ENCODE data around the gene FOXK2. TPM values are rescaled to one million over a fixed set of nuclear protein-coding genes. Genes with fewer than 3 reads are reported as not detected.

The FOXK2 gene
- total and polyA plus RNA-seq, 2 donors (not counting 3 experiments of a cell fraction or from before 2014, with no cell fraction given) = 33.4 to 79.3 TPM

GRCh38 chr17:82570277-82570676 is 50.7 kb downstream of the FOXK2 start:
- no TSS peak for BruUV-seq (replicated peaks)
- no peaks in the 10 kb centered on the region for H3K9me1 ChIP-seq (replicated peaks; ENCODE audit: control insufficient read depth, extremely low read depth, insufficient read depth, low read length)
- intact Hi-C loops (cut with micrococcal nuclease) = no loop called here
- TF ChIP-seq FOS (IDR thresholded peaks at IDR 0.05; ENCODE audit: borderline replicate concordance, insufficient read depth, low read length) = no peak
- no peak for TF ChIP-seq EZH2 (IDR thresholded peaks at IDR 0.05; ENCODE audit: borderline replicate concordance, low read depth, low read length, severe bottlenecking)
- no peak for TF ChIP-seq MAX (IDR thresholded peaks at IDR 0.05; ENCODE audit: insufficient read depth, insufficient read length)
- no peak for TF ChIP-seq JUN (IDR thresholded peaks at IDR 0.05; ENCODE audit: borderline replicate concordance, insufficient read depth, insufficient read length, low read depth)
- H3K9me3 ChIP-seq (replicated peaks; ENCODE audit: control insufficient read depth, insufficient read depth, low read length) = no peaks in the 10 kb centered on the region
- CTCF ChIA-PET = interaction anchor here (1.3 kb wide), 1 partner anchor 16 kb away, joined by 4 read pairs; no protein-coding TSS in a partner anchor
- H3K4me2 ChIP-seq (ENCODE audit: insufficient read depth, low read length) = no peak overlapping the region
- no peaks in the 10 kb centered on the region for H3K27me3 ChIP-seq (ENCODE audit: control insufficient read depth in 2 of 2, insufficient read depth in 2 of 2, low read length in 2 of 2)
- dilution Hi-C loops (cut with MboI; ENCODE audit: extremely low pct_ligation_motif_present, low sequenced_read_pairs) = no loop called here
- no peak overlapping the region for H2AFZ ChIP-seq (ENCODE audit: low read depth, low read length)
- FAIRE-seq = no peak
- no peaks in the 10 kb centered on the region for H4K20me1 ChIP-seq (replicated peaks; ENCODE audit: control insufficient read depth, extremely low read depth, insufficient read depth, low read length)
- H3K27ac ChIP-seq (ENCODE audit: insufficient read depth, low read depth, low read length) = no peak overlapping the region
- peaks cover 34% of the 10 kb centered on the region for H3K79me2 ChIP-seq (ENCODE audit: control insufficient read depth, insufficient read depth, low read length)
- DNase-seq (ENCODE audit: low read depth, low spot score) = no peak
- POLR2A ChIA-PET = no interaction called here
- no peak overlapping the region for H3K4me3 ChIP-seq (replicated peaks in 1 of 3; ENCODE audit: insufficient read depth in 1 of 3, low read depth in 1 of 3, low read length in 3 of 3)
- no peaks in the 10 kb centered on the region for H3K4me1 ChIP-seq (ENCODE audit: control insufficient read depth, extremely low read depth, insufficient read depth, low read length)
- peaks cover 6 to 40% of the 10 kb centered on the region in 2 experiments for H3K36me3 ChIP-seq (ENCODE audit: control insufficient read depth in 2 of 2, extremely low read depth in 1 of 2, insufficient read depth in 2 of 2, low read length in 2 of 2)
- no peak overlapping the region for H3K9ac ChIP-seq (replicated peaks; ENCODE audit: extremely low read depth, insufficient read depth, low read length)

- dilution Hi-C loops (cut with MboI; ENCODE audit: extremely low pct_ligation_motif_present, low sequenced_read_pairs) = no loop called here
Observed at GRCh38 chr17:82571855-82572254, 52.3 kb downstream of the FOXK2 start.

More at GRCh38 chr17:82571855-82572254, 52.3 kb downstream of the FOXK2 start:
- FAIRE-seq = no peak
- H3K27me3 ChIP-seq (ENCODE audit: control insufficient read depth in 2 of 2, insufficient read depth in 2 of 2, low read length in 2 of 2) = no peaks in the 10 kb centered on the region
- CTCF ChIA-PET = no interaction called here
- BruUV-seq (replicated peaks) = no TSS peak
- H3K9ac ChIP-seq (replicated peaks; ENCODE audit: extremely low read depth, insufficient read depth, low read length) = no peak overlapping the region
- H3K36me3 ChIP-seq (ENCODE audit: control insufficient read depth in 2 of 2, extremely low read depth in 1 of 2, insufficient read depth in 2 of 2, low read length in 2 of 2) = peaks cover 9 to 40% of the 10 kb centered on the region in 2 experiments
- peaks cover 29% of the 10 kb centered on the region for H3K79me2 ChIP-seq (ENCODE audit: control insufficient read depth, insufficient read depth, low read length)
- no peak overlapping the region for H3K27ac ChIP-seq (ENCODE audit: insufficient read depth, low read depth, low read length)
- TF ChIP-seq GATA2 (IDR thresholded peaks at IDR 0.05; ENCODE audit: insufficient read depth, insufficient read length, low read depth, low read length) = no peak
- no peak for TF ChIP-seq MYC (IDR thresholded peaks at IDR 0.05; ENCODE audit: low read depth, low read length)
- no peaks in the 10 kb centered on the region for H3K4me1 ChIP-seq (ENCODE audit: control insufficient read depth, extremely low read depth, insufficient read depth, low read length)
- H4K20me1 ChIP-seq (replicated peaks; ENCODE audit: control insufficient read depth, extremely low read depth, insufficient read depth, low read length) = no peaks in the 10 kb centered on the region
- no peak overlapping the region for H3K4me3 ChIP-seq (replicated peaks in 1 of 3; ENCODE audit: insufficient read depth in 1 of 3, low read depth in 1 of 3, low read length in 3 of 3)
- no peak overlapping the region for H2AFZ ChIP-seq (ENCODE audit: low read depth, low read length)
- intact Hi-C loops (cut with micrococcal nuclease) = no loop called here
- no peaks in the 10 kb centered on the region for H3K9me1 ChIP-seq (replicated peaks; ENCODE audit: control insufficient read depth, extremely low read depth, insufficient read depth, low read length)
- H3K4me2 ChIP-seq (ENCODE audit: insufficient read depth, low read length) = no peak overlapping the region
- no peak for DNase-seq (ENCODE audit: low read depth, low spot score)
- no peaks in the 10 kb centered on the region for H3K9me3 ChIP-seq (replicated peaks; ENCODE audit: control insufficient read depth, insufficient read depth, low read length)
- POLR2A ChIA-PET = no interaction called here

Measured in endothelial cell of umbilical vein (primary cell).